HL-60/S4 treated with retinoic acid at 250 ng/mL for 4 days and 3 days (cell line): Measurements from ENCODE around the gene RAB6C.
"Not testable (repeated sequence)": the region's sequence is repeated elsewhere in the genome, so short reads cannot be mapped to it uniquely, and the experiment has no call there.

ENCODE experiments used
- in situ Hi-C: fragments of 300-500 bp; cut with MboI; formaldehyde crosslinking; loops from 2 replicates; pipeline ENCODE4 v1.7.0; 2022; ENCODE audit warnings: low sequenced_read_pairs

The RAB6C gene

GRCh38 chr2:129979629-129980155, at the start of gene RAB6C:
Gene RAB6C, plus strand, starts transcription at chr2:129979666. Its CDS starts 450 bp downstream, at chr2:129980116.
- in situ Hi-C loops = not testable (repeated sequence)

DNA sequence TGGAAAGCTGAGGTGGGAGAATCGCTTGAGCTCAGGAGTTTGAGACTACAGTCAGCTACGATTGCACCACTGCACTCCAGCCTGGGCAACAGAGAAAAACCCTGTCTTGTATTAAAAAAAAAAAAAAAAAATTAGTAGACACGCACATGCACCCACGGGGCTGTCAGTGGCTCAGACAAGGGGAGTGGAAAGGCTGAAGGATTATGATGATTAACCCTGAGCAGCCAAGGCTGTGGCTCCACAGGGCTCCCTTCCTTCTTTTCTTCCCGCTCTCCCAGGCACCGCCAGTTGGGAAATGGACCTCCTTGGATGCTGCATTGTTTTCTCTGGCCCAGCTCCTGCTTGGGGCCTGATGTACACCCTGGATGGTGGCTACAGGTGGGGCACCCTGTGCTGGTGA, 49.0 kb upstream of the RAB6C start:
- in situ Hi-C loops = loop anchor here (25.0 kb wide), 1 partner anchor 407 kb away; the partner anchor contains the start of gene IMP4

DNA sequence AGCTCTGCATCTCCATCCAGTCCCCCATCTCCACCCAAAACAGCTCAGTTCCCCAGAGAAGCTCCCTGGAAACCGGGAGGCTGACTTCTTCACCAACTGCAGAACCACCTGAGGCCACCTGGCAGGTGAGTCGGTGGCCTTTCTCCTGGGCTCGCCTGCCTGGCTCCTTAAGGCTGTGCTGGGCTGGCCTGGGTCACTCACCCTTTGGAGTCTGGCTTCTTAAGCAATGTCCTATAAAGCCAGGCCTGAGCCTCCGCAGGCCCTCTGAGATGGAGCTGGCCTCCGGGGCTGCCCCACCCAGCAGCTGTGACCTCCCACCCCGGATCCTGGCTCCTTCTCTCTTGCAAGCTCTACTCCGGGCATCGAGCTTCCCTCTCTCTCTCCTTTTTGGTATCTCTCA, 46.1 kb upstream of the RAB6C start:
- in situ Hi-C loops = loop anchor here (25.0 kb wide), 1 partner anchor 404 kb away; the partner anchor contains the start of gene IMP4

DNA sequence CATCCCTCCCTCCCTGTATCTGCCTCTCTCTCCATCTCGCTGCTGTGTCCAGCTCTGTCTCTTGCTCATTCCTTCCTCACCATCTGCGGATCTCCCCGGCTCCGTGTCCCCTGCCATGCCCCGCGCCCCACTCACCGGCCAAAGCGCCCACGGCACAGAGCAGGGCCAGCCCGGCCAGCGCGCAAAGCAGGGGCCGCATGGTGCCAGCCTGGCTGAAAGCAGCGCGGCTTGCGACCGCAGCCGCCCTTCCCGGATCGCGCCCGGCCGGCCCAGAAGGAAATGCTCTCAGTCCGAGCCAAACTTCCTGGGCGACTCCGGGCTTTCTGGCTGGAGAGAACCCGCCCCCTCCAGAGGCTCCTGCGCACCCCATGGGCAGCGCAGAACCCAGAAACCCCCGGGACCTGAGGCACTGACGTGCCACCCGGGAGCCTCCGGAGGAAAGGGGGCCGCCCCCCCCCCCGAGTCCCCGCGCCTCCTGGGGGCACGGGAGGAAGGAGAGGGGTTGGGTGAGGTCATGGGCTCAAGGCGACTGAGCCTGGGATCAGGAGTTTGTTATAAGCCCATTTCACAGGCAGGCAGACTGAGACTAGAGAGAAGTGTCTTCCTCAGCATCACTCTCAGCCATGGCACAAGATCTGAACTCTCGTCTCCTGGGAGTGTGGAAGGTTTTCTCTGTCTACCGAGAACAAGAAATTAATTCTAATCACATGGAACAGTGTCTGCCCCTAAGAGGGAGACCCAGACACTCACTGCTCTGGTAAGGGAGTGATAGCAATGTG, 45.2 kb upstream of the RAB6C start:
- in situ Hi-C loops = loop anchor here (25.0 kb wide), 1 partner anchor 403 kb away; the partner anchor contains the start of gene IMP4

- in situ Hi-C loops = loop anchor here (25.0 kb wide), 1 partner anchor 402 kb away; the partner anchor contains the start of gene IMP4
Observed at GRCh38 chr2:129935118-129935517, 44.3 kb upstream of the RAB6C start.

DNA sequence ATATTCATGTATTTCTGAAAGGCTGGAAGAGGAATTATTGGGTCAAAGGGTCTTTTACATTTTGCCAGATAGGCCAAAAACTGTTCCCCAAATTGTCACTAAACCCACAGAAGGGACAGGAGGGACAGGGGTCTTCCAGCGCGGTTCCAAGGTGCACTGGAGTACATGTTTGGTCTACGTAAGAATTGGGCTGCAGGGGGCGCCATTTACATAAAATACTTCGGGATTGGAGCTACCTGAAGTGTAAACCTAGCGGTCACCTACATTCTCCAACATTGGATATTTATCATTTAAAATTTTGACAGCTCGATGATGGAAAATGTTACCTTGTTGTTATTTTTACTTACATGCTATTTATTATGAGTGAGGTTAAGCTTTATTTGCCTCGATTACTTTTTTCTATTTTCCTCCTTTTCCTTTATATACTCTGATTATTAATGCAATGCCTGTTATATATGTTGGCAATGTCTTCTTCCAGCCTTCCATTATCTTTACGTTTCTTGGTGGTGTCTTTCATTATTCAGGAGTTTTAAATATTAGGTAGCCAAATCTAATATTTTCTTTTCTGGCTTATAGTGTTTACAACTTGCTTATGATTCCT, 43.0 kb upstream of the RAB6C start:
- in situ Hi-C loops = loop anchor here (25.0 kb wide), 1 partner anchor 401 kb away; the partner anchor contains the start of gene IMP4

- in situ Hi-C loops = loop anchor here (25.0 kb wide), 1 partner anchor 398 kb away; the partner anchor contains the start of gene IMP4
Observed at GRCh38 chr2:129938850-129939471, 40.5 kb upstream of the RAB6C start.

DNA sequence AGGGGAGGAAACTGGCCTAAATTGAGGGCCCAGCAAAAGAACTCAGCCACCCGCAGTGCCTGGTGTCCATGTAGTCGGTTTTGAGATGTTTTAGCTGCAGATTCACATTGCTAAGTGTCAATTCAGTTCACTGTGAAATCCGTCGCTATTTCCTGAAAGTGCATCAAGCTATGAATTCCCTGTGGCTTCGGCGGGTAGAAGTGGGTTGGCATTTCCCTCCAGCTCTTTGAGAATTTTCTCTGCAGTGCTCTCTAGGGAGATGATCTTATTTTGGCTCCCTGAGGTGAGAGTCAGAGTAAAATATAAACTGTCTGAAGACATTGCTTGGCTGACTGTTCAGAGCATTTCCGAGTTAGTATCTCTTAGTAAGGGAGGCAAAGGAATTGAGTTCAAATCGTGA, 36.0 kb upstream of the RAB6C start:
- in situ Hi-C loops = loop anchor here (25.0 kb wide), 1 partner anchor 394 kb away; the partner anchor contains the start of gene IMP4

DNA sequence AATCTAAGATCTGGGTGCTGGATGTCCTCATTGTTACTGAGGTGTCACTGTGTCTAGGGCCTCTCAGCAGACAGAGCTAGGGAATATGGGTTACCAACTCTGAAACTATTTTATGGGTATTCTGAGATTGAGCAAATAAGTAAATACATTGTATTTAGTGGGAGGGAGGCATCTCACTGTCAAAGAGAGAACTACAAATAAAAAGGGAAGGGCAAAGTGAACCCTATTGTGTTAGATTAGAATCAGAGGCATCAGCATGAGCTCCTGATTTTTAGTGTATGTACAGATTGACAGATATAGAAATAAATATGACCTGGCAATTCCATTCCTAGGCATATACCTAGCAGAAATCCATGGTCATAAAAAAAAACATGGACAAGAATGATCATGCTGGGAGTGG, 33.9 kb upstream of the RAB6C start:
- in situ Hi-C loops = loop anchor here (25.0 kb wide), 1 partner anchor 392 kb away; the partner anchor contains the start of gene IMP4

DNA sequence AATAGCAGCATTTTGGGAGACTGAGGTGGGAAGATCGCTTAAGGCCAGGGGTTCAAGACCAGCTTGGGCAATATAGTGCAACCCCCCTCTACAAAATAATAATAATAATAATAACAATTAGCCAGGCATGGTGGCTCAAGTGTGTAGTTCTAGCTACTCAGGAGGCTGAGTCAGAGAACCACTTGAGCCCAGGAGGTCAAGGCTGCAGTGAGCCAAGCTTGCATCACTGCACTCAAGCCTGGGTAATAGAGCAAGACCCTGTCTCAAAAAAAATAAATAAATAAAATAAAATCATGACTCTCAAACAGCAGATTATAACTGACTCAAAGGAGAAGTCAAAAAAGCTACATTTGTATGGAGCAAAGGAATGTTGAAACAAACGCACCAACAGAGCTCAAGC, 31.8 kb upstream of the RAB6C start:
- in situ Hi-C loops = loop anchor here (25.0 kb wide), 1 partner anchor 390 kb away; the partner anchor contains the start of gene IMP4

DNA sequence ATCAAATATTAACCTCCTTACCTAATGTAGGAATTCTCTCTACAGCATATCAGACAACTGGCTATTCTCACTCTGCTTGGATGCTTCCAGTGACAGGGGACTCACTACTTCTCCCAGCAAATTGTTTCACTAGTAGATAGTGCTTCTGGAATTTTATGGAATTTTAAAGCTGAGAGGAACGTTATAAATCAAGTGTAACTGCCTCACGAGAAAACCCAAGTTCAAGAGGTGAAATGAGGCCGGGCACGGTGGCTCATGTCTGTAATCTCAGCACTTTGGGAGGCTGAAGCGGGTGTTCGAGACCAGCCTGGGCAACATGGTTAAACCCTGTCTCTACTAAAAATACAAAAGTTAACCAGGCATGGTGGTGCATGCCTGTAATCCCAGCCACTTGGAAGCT, 23.3 kb upstream of the RAB6C start:
- in situ Hi-C loops = not testable (repeated sequence)

GRCh38 chr2:129957891-129958290, 21.6 kb upstream of the RAB6C start:
- in situ Hi-C loops = no loop called here

- in situ Hi-C loops = not testable (repeated sequence)
Observed at GRCh38 chr2:129958736-129959135, 20.7 kb upstream of the RAB6C start.

DNA sequence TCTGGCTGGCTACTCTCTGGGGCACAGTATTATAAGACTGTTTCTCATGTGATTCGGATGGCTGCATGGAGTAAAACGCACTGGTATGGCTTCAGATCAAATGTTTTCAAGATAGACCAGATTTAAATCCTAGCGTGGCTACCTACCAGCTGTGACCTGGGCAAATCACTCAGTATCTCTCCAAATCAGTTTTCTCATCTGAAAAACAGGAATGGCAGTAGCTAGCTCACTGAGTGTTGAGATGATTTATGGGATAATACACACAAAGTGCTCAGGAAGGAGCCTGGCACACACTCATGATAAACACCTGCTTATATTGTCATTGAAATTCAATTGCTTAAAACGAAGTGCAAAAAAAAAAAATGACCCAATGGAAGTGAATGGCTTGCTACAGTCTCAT, 10.9 kb upstream of the RAB6C start:
- in situ Hi-C loops = not testable (repeated sequence)

DNA sequence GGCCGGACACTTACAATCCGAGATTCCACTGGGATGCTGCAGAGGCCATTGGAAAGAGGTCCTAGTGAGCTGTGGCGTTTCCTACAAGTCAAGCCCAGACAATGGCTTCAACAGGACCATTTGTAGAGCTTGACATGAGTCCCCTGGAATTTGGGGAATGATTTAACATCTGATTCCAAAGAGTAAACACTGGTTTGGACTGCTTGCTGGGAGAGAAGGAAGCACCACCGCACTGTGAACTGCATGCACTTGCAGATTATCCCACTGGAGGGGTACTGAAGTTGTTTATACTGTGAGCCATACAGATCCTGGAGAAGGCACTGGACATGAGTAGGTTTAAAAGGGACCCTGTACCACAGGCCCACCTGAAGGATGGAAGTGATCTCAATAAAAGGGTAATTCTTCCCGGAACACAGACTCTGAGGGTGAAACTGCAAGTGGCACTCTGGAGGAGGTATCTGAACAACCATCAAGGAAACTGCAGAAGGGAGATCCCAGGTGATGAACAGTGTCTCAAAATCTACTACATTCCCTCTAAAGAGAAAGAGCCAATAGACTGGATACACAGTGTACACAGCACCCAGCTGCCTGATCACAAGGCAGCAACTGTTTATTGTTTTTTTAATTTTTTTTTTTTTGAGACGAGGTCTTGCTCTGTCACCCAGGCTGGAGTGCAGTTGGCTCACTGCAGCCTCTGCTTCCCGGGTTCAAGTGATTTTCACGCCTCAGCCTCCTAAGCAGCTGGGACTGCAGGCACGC, 4.3 kb upstream of the RAB6C start:
- in situ Hi-C loops = no loop called here

DNA sequence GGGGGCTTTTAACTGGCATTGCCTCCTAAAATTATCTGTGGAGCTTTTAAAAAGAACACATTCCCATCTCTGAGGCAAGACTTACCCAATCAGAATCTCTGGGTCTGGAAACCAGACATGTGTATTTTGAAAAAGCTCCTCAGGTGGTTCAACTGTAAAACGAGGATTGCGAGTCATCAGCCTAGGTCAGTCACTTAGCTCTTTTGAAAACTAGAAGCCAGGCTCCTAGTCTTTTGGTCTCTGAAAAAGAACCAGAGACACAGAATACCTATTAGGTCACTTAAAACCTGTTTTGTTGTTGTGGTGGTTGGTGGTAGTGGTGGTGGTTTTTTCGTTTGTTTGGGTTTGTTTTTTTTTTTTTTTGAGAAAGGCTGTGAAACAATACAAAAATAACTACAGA, 2.5 kb upstream of the RAB6C start:
- in situ Hi-C loops = not testable (repeated sequence)

GRCh38 chr2:129977986-129978385, 1.5 kb upstream of the RAB6C start:
- in situ Hi-C loops = no loop called here

DNA sequence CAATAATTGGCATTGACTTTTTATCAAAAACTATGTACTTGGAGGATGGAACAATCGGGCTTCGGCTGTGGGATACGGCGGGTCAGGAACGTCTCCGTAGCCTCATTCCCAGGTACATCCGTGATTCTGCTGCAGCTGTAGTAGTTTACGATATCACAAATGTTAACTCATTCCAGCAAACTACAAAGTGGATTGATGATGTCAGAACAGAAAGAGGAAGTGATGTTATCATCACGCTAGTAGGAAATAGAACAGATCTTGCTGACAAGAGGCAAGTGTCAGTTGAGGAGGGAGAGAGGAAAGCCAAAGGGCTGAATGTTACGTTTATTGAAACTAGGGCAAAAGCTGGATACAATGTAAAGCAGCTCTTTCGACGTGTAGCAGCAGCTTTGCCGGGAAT, 780 bp downstream of the RAB6C start:
- in situ Hi-C loops = not testable (repeated sequence)

GRCh38 chr2:129981689-129982088, 2.2 kb downstream of the RAB6C start:
- in situ Hi-C loops = not testable (repeated sequence)

GRCh38 chr2:129984426-129984825, 5.0 kb downstream of the RAB6C start:
- in situ Hi-C loops = no loop called here
